HG03354 (cell line): ENCODE measurements around the gene FXYD6.

ENCODE experiments used
- ATAC-seq: cut with Tn5 transposase; IDR thresholded peaks from one replicate; pipeline ENCODE4 v1.9.1; 2021; ENCODE audit warnings: mild to moderate bottlenecking; ENCODE audit not compliant: unreplicated experiment, poor library complexity, severe bottlenecking

Gene FXYD6

GRCh38 chr11:117911694-117912093 is 35.2 kb upstream of the FXYD6 start:
- no peak for ATAC-seq

- ATAC-seq: no peak
Observed at GRCh38 chr11:117910941-117911655, 34.6 kb upstream of the FXYD6 start.

DNA sequence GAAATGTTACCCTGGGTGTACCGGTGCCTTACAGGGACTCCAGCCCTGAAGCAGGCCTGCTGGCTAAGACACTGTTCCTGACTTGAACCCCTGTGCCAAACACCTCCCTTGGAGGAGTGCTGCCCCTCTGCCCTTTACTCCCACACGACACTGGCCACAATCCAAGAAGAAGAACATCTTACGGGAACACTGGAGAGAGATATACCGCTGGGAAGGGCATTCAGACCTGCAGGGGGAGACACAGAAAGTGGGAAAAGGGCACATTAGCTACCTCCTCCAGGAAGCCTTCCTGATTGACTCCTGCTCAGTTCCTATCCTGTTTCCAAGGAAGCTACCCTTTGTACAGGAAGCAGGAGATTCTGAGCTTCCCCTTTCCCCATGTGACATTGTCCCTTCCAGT is 34.1 kb upstream of the FXYD6 start:
- ATAC-seq: no peak

- no peak for ATAC-seq
Observed at GRCh38 chr11:117909611-117910382, 33.3 kb upstream of the FXYD6 start.

DNA sequence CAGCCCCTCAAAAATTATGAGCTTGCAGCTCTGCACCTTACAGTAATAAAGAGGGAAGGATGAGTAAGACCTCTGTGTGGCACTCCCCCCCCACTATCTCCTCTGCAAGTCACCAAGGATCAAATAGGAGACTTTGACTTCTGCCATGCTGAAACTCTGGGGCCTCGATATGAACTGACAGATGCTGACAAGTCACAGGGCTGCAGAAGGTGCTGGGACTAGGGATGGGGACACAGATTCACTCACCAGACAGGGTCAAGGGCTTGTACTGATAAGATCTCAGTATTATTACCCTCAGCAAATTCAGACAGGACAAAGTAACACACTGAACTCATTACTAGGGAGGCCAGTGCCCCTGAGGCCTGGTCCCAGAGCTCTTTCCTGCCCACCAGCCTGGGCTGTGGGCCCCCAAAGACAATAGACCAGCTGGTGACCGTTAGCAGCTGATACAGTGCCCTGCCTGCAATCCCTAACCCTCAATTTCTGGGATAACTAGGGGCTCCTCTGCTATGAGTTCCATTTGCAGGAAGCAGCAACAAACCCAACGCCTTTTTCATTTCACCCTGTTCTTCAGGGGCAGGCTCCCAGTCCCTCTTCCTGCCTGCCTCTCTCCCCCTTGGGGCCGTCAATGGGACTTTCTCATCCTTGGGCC is 32.6 kb upstream of the FXYD6 start:
- ATAC-seq: no peak

DNA sequence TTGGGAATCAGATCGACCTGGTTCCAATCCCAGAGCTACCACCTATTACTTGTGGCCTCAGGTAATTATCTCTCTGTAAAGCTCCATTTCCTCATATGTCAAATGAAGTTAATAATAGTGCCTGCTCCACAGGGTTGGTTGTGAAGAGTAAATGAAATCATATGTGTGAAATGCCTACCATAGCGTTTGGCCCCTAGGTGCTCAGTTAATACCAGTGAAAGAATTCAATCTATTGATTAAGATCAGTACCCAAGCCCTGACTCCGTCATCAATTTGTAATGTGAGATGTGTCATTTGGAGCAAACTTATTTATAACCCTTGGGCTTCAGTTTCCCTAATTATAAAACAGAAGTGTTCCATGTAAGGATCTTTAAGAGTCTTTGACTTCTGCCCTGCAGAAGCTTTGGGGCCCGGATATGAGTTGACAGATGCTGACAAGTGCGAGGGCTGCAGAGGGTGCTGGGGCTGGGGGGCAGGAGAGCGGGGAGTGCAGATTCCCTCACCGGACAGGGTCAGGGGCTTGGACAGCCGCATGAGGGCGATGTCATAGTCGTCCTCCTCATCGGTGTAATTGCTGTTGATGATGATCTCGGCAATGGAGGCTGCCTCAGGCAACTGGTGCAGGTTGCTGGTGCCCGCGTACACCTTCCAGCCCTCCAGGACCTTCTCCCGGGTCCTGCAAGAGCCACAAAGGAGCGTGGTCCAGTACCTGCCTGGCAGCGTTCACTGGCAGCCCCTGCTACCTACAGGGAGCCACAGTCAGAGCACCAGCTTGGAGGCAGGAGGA is 31.8 kb upstream of the FXYD6 start:
- no peak for ATAC-seq

GRCh38 chr11:117907276-117908108 is 31.0 kb upstream of the FXYD6 start:
- ATAC-seq: peak; percentile 80

- ATAC-seq: no peak
Observed at GRCh38 chr11:117906710-117907109, 30.3 kb upstream of the FXYD6 start.

DNA sequence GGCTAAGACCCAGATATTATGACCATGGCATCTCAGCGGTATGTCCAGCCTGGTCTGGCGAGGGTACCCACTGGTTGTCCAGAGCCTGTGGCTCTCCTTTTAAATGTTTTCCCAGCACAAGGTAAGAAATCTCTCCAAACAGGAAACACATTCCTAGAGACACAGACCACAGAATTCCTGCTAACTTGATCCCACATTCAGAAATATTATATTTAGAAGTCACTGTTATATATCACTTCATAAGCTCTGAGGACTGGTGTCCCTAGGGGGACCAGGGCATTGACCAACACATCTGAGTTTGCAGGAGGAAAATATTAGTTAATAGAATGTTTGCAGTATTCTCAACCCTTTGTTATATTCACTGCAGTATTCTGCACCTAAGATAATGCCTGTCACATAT is 29.7 kb upstream of the FXYD6 start:
- no peak for ATAC-seq

- ATAC-seq: no peak
Observed at GRCh38 chr11:117905524-117905923, 29.1 kb upstream of the FXYD6 start.

DNA sequence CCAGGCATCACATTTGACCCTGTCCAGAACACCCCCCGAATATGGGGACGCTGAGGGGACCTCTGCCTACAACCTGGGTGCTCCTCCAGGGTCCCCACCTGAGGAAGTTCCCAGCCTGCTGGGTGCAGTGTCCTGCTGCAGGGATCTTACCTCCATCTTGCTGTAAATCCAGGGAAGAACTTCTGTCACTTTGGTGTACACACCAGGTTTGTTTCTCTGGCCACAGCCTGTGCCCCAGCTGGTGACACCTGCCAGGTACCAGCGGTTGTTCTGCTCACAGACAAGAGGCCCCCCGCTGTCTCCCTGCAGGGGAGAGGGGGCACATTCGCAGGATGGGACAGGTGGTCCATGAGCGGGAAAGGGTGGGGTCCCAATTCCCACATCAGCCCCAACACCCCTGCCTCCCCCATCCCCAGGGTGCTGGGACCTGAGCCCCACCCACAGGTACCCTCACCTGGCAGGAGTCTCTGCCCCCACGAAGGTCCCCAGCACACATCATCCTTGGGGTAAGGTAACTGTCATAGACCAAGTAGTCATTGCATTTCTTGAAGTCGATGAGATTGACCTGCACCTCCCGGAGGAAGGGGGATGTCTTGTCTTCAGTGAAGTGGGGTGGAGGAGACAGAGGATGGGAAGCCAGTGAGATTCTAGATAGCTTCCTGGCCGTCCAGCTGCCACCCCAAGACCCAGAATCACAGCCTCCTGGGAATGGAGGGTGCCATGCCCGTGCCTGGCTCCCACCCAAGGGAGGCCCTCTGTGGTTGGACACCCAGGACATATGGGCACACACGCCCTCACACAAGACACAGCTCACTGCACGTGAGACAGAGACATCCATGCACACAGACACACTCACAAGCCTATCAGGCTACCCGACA is 27.3 kb upstream of the FXYD6 start:
- ATAC-seq: no peak

DNA sequence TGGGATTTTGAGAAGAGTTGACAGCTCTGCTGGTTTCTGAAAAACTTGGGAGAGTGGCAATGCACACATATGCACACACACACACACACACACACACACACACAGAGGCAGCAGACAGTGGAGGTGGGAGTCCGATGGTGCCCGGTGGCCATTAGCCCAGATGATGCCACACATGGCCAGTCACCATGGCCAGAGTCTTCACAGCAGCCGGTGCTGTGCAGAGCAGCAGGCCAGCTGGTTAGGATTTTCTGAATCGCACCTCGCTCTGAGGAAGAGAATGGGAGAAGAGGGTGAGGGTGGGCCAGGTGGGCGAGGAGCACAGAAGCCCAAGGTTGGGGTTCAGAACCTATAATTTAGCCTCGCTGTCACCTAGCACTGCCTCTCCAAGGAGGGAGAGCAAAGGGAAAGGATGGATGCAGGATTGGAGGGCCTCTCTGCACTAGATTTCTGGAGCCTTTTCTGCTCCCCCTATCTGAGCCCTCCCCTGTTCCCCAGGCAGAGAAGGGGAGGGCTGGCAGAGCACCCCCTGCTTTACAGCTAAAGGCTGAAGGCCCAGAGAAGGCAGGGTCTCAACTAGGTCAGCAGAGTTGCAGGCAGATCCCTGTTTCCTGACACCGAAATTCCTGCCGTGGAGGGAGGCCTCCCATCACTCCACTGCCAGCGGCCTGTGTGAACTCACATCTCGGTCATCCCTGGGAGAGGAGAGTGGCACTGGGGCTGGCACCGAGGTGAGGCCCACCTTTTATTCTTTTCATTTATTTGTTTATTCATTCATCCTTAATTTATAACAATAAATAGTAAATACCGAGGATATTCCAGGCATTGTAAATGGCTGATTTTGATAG is 25.8 kb upstream of the FXYD6 start:
- ATAC-seq: no peak

- ATAC-seq: no peak
Observed at GRCh38 chr11:117901601-117902000, 25.1 kb upstream of the FXYD6 start.

DNA sequence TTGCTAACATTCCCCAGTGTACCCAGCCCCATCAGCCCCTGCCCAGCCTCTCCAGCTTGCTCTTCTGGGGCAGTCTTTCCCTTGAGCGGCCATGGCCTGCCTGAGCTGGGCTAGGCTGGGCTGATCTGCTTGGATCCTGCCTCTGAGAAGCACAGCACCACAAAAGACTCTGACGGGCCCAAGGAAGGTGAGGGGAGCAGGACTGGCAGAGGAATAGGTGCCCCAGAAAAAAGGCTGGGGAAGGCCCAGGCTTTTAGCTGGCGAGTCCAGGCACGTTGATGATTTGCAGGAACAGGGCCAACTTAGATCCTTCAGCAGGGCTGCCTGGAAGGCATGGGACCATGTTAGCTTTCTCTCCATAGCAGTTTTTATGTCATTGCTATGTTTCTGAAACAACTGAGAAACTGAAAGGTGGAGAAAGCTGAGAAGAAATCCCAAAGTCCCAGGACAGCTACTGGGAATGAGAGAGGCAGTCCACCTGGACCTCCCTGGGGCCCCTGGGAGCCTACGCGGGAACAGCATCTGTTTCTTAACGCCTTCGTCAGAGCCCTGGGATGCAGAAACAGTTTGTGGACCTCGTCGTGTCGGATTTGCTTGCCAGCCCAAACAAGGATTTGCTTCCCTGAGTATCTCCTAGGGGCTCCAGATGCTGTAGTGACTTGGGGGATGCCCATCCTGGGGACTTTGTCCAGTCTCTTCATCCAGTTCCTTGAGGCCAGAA is 24.4 kb upstream of the FXYD6 start:
- ATAC-seq: peak; percentile 17

- peak; percentile 66 for ATAC-seq
Observed at GRCh38 chr11:117900121-117900648, 23.7 kb upstream of the FXYD6 start.

DNA sequence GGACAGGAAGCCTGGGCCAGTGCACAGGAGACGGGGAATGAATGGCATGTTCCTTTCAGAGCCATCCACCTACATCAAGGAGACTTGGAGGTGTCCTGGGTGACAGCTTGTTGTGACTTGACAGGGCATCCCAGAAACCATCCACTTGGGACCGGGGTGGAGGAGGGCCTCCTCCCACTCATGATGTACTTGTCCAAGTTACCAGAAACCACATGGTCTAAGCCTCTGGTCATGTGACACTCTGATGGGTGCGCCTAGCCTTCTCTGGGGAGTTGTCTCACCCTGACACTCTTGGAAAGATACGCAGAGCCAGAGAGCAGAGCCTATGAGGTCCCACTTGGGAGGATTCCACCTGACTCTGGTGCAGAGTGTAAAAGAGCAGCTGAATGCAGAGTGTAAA is 21.6 kb upstream of the FXYD6 start:
- ATAC-seq: no peak

- ATAC-seq: no peak
Observed at GRCh38 chr11:117892651-117893050, 16.2 kb upstream of the FXYD6 start.
